LNCAP (cell line): Measurements from ENCODE around the gene CAPN15.

Source experiments
- TF ChIP-seq, protein P1 (sequence below): fragments of 450-650 bp; IDR thresholded peaks from 2 replicates; pipeline ENCODE4 v1.5.1; 2017; ENCODE audit warnings: mild to moderate bottlenecking

CAPN15 gene

DNA sequence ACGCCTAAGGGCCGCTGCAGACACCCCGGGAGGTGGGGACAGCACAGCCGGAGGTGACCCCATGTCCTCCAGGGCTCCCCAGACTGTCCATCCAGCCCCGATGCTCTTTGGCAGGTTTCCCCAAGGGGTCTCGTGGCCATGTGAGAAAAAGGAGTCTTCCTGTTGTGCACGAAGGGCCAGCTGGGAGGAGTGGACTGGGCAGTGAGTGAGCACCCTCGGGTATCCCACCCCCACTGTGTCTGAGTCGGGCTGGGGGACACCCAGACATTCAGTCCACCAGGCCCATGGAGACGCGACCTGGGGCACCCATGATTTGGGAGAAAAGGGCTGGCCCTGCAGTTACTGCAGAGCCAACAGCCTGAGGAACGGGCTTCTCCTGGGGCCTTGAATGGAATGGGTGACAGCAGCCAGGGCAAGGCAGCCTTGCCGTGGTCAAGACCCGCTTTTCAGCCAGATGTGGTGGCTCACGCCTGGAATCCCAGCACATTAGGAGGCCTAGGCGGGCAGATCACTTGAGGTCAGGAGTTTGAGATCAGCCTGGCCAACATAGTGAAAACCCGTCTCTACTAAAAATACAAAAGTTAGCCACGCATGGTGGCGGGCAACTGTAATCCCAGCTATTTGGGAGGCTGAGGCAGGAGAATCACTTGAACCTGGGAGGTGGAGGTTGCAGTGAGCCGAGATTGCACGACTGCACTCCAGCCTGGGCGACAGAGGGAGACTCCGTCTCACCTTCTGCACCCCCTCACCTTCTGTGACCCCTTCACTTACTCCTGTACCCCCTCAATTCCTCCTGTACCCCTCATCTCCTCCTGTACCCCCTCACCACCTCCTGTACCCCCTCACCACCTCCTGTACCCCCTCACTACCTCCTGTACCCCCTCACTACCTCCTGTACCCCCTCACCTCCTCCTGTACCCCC lies 24.1 kb upstream of the CAPN15 start:
- TF ChIP-seq, protein P1, sequence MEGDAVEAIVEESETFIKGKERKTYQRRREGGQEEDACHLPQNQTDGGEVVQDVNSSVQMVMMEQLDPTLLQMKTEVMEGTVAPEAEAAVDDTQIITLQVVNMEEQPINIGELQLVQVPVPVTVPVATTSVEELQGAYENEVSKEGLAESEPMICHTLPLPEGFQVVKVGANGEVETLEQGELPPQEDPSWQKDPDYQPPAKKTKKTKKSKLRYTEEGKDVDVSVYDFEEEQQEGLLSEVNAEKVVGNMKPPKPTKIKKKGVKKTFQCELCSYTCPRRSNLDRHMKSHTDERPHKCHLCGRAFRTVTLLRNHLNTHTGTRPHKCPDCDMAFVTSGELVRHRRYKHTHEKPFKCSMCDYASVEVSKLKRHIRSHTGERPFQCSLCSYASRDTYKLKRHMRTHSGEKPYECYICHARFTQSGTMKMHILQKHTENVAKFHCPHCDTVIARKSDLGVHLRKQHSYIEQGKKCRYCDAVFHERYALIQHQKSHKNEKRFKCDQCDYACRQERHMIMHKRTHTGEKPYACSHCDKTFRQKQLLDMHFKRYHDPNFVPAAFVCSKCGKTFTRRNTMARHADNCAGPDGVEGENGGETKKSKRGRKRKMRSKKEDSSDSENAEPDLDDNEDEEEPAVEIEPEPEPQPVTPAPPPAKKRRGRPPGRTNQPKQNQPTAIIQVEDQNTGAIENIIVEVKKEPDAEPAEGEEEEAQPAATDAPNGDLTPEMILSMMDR = no peak

DNA sequence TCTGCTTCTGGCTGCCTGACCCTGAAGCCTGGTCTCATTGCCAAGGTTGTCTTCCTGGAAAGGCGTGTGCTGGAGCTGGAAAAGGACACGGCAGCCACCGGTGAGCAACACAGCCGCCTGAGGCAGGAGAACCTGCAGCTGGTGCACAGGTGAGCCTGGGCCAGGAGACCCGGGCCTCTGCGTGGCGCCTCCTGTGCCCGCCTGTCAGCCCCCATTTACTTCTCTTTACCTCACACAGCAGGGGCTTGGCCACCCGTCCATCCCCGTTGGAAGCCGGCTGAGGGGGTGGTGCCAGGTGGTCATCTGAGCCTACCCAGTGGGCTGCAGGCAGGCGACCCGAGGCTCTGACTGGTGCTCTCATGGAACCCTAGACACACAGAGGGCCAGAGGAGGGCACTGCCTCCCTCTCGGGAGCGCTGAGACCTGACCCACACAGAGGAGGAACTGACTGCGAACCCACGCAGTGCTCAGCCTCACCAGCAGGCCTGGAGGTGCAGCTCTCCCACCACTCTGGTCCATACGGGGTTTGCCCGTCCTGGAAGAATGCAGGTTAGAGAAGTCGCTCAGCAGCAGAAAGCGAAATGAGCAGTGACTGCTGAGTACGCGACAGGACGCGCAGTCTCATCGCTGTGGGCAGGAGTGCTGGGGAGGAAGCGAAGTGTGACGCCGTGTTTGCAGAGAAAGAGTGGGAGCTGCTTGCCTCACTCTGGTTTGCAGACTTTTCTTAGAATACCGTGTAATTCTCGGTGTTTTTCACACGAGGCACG lies 21.9 kb upstream of the CAPN15 start:
- TF ChIP-seq, protein P1 = no peak

DNA sequence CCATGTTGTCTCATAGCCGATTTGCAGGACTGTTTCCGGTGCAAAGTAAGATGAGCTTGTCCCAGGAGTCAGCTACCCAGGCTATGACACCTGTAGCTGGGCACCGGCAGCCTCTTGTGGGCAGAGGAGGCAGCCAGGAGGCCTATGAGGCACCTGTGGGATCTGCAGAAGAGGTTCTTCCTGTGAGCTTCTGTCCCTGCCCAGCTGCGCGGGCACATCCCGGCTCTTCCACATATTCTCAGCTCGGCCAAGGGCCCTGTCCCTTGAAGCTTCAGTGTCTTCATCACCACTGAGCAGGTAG lies 21.3 kb upstream of the CAPN15 start:
- TF ChIP-seq, protein P1 = no peak

DNA sequence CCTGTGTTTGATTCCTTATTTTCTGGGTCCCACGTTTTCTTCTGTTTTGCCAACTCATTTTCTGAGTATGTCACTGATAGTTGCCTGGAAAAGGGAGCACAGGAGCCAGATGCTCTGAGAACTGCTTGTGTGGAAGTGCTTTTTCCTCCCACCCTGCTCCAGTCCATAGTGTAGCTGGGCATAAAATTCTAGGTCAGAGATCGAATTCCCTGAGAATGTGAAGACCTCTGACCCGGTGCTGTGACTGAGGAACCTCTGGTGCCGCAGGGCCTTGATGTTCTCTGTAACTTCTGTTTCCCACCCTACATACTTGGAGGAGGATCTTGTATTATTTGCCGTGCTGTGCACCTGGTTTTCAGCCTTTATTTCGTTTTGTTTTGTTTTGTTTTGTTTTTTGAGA lies 19.5 kb upstream of the CAPN15 start:
- TF ChIP-seq, protein P1 = no peak

DNA sequence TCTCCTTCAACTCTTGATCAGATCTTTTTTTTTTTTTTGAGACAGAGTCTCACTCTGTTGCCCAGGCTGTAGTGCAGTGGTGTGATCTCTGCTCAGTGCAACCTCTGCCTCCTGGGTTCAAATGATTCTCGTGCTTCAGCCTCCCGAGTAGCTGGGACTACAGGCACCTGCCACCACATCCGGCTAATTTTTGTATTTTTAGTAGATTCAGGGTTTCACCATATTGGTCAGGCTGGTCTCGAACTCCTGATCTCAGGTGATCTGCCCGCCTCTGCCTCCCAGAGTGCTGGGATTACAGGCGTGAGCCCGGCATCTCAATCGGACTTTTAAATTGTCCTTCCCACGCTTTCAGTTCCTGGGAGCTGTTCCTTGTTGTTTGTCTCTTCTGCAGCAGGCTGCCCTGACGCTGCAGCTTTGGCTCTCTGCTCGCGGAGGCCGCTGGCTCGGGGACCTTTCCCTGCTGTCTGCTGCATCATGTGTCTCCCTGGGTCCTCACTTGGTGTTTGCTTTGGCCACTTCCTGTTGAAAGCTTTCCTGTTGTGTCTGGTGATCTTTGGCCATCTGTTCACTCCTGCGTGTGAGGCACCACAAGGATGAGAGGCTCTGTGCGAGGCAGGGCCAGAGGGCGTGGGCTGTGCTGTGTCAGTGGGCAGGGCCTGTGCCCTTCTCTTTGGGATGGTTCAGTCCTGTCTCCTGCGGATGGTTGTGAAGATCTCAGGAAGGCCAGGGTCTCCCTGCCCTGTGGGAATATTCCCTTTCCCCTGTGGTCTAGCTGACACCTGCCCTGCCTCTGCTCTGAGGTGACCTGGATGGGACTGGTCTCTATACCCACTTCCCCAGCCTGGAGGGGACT lies 18.4 kb upstream of the CAPN15 start:
- TF ChIP-seq, protein P1 = no peak

DNA sequence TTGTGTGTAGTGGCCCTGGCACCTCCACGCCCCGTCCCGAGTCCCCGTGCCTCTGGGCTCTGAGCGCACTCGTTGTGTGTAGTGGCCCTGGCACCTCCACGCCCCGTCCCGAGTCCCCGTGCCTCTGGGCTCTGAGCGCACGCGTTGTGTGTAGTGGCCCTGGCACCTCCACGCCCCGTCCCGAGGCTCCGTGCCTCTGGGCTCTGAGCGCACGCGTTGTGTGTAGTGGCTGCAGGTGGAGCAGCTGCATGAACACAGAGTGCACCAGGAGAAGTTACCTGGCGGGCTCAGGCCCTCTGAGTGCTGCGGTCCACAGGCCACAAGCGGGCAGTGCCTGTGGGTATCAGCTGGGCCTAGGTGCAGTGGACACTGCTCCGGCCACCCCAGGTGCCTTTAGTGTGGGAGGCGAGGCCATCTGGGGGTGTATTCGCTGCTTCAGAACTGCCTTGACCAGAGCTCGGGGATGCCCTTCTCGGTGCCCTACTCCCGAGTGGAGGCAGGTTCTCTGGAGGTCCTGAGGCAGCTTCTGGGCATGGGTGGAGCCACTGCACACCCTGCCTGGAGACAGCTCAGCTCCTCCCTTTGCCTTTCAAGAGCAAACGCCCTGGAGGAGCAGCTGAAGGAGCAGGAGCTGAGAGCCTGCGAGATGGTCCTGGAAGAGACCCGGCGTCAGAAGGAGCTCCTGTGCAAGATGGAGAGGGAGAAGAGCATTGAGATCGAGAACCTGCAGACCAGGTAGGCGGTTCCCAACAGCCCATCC lies 17.3 kb upstream of the CAPN15 start:
- TF ChIP-seq, protein P1 = no peak

DNA sequence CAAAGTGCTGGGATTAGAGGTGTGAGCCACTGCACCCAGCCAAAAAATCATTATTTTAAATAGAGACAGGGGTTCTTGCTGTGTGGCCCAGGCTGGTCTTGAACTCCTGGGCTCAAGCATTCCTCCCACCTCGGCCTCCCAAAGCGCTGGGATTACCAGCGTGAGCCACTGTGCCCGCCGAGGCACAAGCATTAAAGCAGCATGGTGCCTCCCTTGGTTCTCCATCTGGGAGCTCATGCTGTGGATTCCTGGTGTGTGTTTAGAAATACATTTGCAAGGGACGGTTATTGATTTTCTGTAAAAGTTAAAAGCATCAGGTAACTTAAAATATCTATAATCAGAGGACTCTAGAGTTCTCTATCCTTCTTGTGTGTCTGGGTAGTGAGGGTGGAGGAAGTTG lies 14.7 kb upstream of the CAPN15 start:
- TF ChIP-seq, protein P1 = no peak
